DND-41 (cell line): Measurements from ENCODE around the gene SCN2A.

Experiments used
- ATAC-seq: fragments of 200-7000 bp; cut with Tn5 transposase; 3 replicates; pipeline ENCODE4 v1.9.1; 2021; ENCODE audit warnings: low read depth; ENCODE audit not compliant: insufficient read depth
- DNase-seq: peaks from one replicate; pipeline ENCODE4 v3.0.0-alpha.2; 2020
- H2AFZ ChIP-seq: 2 replicates; pipeline ENCODE4 v1.6.0; 2012; ENCODE audit warnings: low read depth, low read length
- H3K27ac ChIP-seq: 2 replicates; pipeline ENCODE4 v1.5.1; 2012; ENCODE audit warnings: low read length, inconsistent platforms
- H3K27me3 ChIP-seq: fragments of 200-600 bp; sonication (generic); 2 replicates; pipeline ENCODE4 v1.6.0; 2012; ENCODE audit warnings: low read length, mild to moderate bottlenecking, inconsistent platforms; ENCODE audit not compliant: insufficient read depth, poor library complexity
- H3K36me3 ChIP-seq: 2 replicates; pipeline ENCODE4 v1.5.1; 2012; ENCODE audit warnings: low read length, inconsistent platforms; ENCODE audit not compliant: insufficient read depth
- H3K4me1 ChIP-seq: 2 replicates; pipeline ENCODE4 v1.5.1; 2012; ENCODE audit warnings: mild to moderate bottlenecking, low read length; ENCODE audit not compliant: insufficient read depth
- H3K4me2 ChIP-seq: 2 replicates; pipeline ENCODE4 v1.6.0; 2012; ENCODE audit warnings: mild to moderate bottlenecking, moderate library complexity, low read length, inconsistent platforms; ENCODE audit not compliant: insufficient read depth
- H3K4me3 ChIP-seq, 2 experiments: fragments of 200-600 bp in 1 of 2; shearing (Covaris generic) in 1 of 2; 2 replicates each; pipeline ENCODE4 v1.5.1; 2012 to 2016; ENCODE audit warnings: inconsistent platforms in 2 of 2, low read length in 2 of 2, mild to moderate bottlenecking in 2 of 2, low read depth in 1 of 2, moderate library complexity in 1 of 2
- H3K79me2 ChIP-seq: 2 replicates; pipeline ENCODE4 v1.6.0; 2012; ENCODE audit warnings: low read length, inconsistent platforms; ENCODE audit not compliant: insufficient read depth
- H3K9ac ChIP-seq: 2 replicates; pipeline ENCODE4 v1.6.0; 2012; ENCODE audit warnings: low read depth, mild to moderate bottlenecking, inconsistent platforms, low read length, moderate library complexity
- H3K9me3 ChIP-seq: 2 replicates; pipeline ENCODE4 v1.5.1; 2012; ENCODE audit warnings: low read length, moderate library complexity, mild to moderate bottlenecking, inconsistent platforms; ENCODE audit not compliant: insufficient read depth, severe bottlenecking
- H4K20me1 ChIP-seq: 2 replicates; pipeline ENCODE4 v1.6.0; 2012; ENCODE audit warnings: low read length; ENCODE audit not compliant: insufficient read depth
- CTCF ChIP-seq: IDR thresholded peaks from 2 replicates; pipeline ENCODE4 v1.5.1; 2012; ENCODE audit warnings: borderline replicate concordance, low read length, moderate library complexity, mild to moderate bottlenecking; ENCODE audit not compliant: poor library complexity, severe bottlenecking; ENCODE audit errors: extremely low read depth
- EZH2 ChIP-seq: IDR thresholded peaks from 3 replicates; pipeline ENCODE4 v1.6.1; 2012; ENCODE audit warnings: borderline replicate concordance, low read depth, mild to moderate bottlenecking, moderate library complexity, low read length, inconsistent platforms; ENCODE audit not compliant: severe bottlenecking

Gene SCN2A

DNA sequence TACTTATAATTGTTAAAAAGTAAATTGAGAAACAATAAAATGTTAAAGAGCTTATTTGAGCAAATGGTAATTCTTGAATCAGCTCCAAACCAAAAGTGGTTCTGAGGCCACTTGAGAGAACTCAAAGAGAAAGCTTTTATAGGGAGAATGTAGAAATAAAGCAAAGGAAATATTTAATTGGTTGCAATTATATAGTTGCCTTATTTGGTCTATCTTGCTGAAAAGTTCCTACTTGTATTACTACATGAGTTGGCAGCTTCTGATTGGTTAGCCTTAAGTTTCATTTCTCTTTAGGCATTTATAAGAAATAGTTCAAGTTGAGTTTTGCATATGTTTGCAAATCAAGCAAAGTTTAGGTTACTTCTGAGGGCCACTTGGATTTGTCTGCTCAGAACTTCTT is 38.1 kb downstream of the SCN2A start:
- Histone ChIP-seq H3K36me3 (no peaks in the 10 kb centered on the region), H3K27ac (no peak overlapping the region), H3K9ac (no peak overlapping the region), H2AFZ (no peak overlapping the region), H3K4me2 (no peak overlapping the region), H3K4me3 (no peak overlapping the region), H3K4me1 (peaks cover 2% of the 10 kb centered on the region; the same call in 1 of the 2 replicates), H3K27me3 (no peaks in the 10 kb centered on the region), H3K9me3 (no peaks in the 10 kb centered on the region), H3K79me2 (no peaks in the 10 kb centered on the region), H4K20me1 (no peaks in the 10 kb centered on the region)
- ATAC-seq (no peak), DNase-seq (no peak)
- TF ChIP-seq CTCF, result no peak
- TF ChIP-seq EZH2, result no peak

DNA sequence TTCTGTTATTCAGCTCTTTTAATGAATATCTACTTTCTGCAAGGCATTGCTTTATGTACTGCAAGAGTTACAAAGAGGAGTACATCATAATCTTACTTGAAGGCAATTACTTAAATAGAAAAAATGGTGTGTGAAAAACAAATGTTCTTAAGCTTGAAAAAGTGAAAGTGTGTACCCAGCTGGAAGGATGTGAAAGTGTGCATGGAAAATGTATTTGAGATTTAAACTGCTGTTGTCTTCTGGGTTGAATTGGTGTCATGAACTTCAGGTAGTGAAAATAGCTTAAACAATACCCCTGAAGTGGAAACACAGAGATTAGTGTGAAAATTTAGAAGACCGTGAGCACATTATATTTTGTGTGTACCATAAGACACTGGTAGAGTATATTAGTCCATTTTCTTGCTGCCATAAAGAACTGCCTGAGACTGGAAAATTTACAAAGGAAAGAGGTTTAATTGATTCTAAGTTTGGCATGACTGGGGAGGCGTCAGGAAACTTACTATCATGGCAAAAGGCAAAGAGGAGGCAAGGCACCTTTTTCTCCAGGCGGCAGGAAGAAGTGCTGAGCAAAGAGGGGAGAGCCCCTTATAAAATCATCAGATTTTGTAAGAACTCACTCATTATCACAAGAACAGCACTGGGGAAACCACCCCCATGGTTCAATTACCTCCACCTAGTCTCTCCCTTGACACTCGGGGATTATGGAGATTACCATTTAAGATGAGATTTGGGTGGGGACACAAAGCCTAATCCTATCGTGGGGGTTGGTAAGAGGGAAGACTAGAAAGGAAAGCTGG is 38.8 kb downstream of the SCN2A start:
- H4K20me1 ChIP-seq, result no peaks in the 10 kb centered on the region
- no peak overlapping the region for H3K9ac ChIP-seq
- no peaks in the 10 kb centered on the region for H3K27me3 ChIP-seq
- H3K79me2 ChIP-seq, result no peaks in the 10 kb centered on the region
- H3K9me3 ChIP-seq, result no peaks in the 10 kb centered on the region
- no peak overlapping the region for H3K4me2 ChIP-seq
- H3K4me1 ChIP-seq, result peaks cover 2% of the 10 kb centered on the region; the same call in 1 of the 2 replicates
- H3K27ac ChIP-seq, result no peak overlapping the region
- TF ChIP-seq EZH2 (no peak), CTCF (no peak)
- H2AFZ ChIP-seq, result peak overlapping the region; percentile 26; the same call in 1 of the 2 replicates
- H3K36me3 ChIP-seq, result no peaks in the 10 kb centered on the region
- no peak for DNase-seq
- no peak overlapping the region for H3K4me3 ChIP-seq
- no peak for ATAC-seq

- H3K36me3 ChIP-seq, result no peaks in the 10 kb centered on the region
Observed at GRCh38 chr2:165280356-165280755, 41.1 kb downstream of the SCN2A start.

More at GRCh38 chr2:165280356-165280755, 41.1 kb downstream of the SCN2A start:
- Histone ChIP-seq H3K4me1 (peaks cover 2% of the 10 kb centered on the region; the same call in 1 of the 2 replicates), H3K4me3 (no peak overlapping the region), H3K9me3 (no peaks in the 10 kb centered on the region), H2AFZ (no peak overlapping the region), H3K4me2 (no peak overlapping the region), H4K20me1 (no peaks in the 10 kb centered on the region), H3K9ac (no peak overlapping the region), H3K27me3 (no peaks in the 10 kb centered on the region), H3K79me2 (no peaks in the 10 kb centered on the region), H3K27ac (no peak overlapping the region)
- TF ChIP-seq CTCF (no peak), EZH2 (no peak)
- no peak for ATAC-seq
- DNase-seq, result no peak
